ENCODE results near the gene TLR5.

Gene TLR5

GRCh38 chr1:223150443-223150842, 7.4 kb upstream of the TLR5 start:
- DNase-seq (ENCODE audit: low spot score) (no peak), ATAC-seq (ENCODE audit: low read depth) (no peak)

GRCh38 chr1:223147873-223148272, 4.8 kb upstream of the TLR5 start:
- H3K36me3 ChIP-seq (ENCODE audit: low read depth) = no peaks in the 10 kb centered on the region
- H3K4me3 ChIP-seq (ENCODE audit: severe bottlenecking) = no peak overlapping the region
- DNase-seq (ENCODE audit: low spot score) (no peak), ATAC-seq (ENCODE audit: low read depth) (no peak)
- no peaks in the 10 kb centered on the region for H3K27me3 ChIP-seq (ENCODE audit: insufficient read depth, poor library complexity, severe bottlenecking)
- H3K9me3 ChIP-seq (ENCODE audit: severe bottlenecking) = no peaks in the 10 kb centered on the region
- TF ChIP-seq CTCF (IDR thresholded peaks at IDR 0.05; ENCODE audit: poor library complexity, severe bottlenecking) = no peak
- no peaks in the 10 kb centered on the region for H3K4me1 ChIP-seq (ENCODE audit: insufficient read depth, poor library complexity, severe bottlenecking)
- no peak overlapping the region for H3K27ac ChIP-seq (ENCODE audit: poor library complexity, severe bottlenecking)

More at GRCh38 chr1:223150443-223150842, 7.4 kb upstream of the TLR5 start:
- Histone ChIP-seq H3K27ac (ENCODE audit: poor library complexity, severe bottlenecking) (no peak overlapping the region), H3K9me3 (ENCODE audit: severe bottlenecking) (no peaks in the 10 kb centered on the region), H3K27me3 (ENCODE audit: insufficient read depth, poor library complexity, severe bottlenecking) (no peaks in the 10 kb centered on the region), H3K4me1 (ENCODE audit: insufficient read depth, poor library complexity, severe bottlenecking) (no peaks in the 10 kb centered on the region), H3K36me3 (ENCODE audit: low read depth) (no peaks in the 10 kb centered on the region), H3K4me3 (ENCODE audit: severe bottlenecking) (no peak overlapping the region)
- no peak for TF ChIP-seq CTCF (IDR thresholded peaks at IDR 0.05; ENCODE audit: poor library complexity, severe bottlenecking)

- TF ChIP-seq CTCF (IDR thresholded peaks at IDR 0.05; ENCODE audit: poor library complexity, severe bottlenecking) = no peak
- ATAC-seq (ENCODE audit: low read depth) (no peak), DNase-seq (ENCODE audit: low spot score) (no peak)
- Histone ChIP-seq H3K27me3 (ENCODE audit: insufficient read depth, poor library complexity, severe bottlenecking) (no peaks in the 10 kb centered on the region), H3K9me3 (ENCODE audit: severe bottlenecking) (no peaks in the 10 kb centered on the region), H3K4me3 (ENCODE audit: severe bottlenecking) (no peak overlapping the region), H3K4me1 (ENCODE audit: insufficient read depth, poor library complexity, severe bottlenecking) (no peaks in the 10 kb centered on the region), H3K27ac (ENCODE audit: poor library complexity, severe bottlenecking) (no peak overlapping the region), H3K36me3 (ENCODE audit: low read depth) (no peaks in the 10 kb centered on the region)
Observed at GRCh38 chr1:223147409-223147808, 4.4 kb upstream of the TLR5 start.

GRCh38 chr1:223146745-223147144, 3.7 kb upstream of the TLR5 start:
- no peaks in the 10 kb centered on the region for H3K4me1 ChIP-seq (ENCODE audit: insufficient read depth, poor library complexity, severe bottlenecking)
- no peaks in the 10 kb centered on the region for H3K9me3 ChIP-seq (ENCODE audit: severe bottlenecking)
- no peak overlapping the region for H3K27ac ChIP-seq (ENCODE audit: poor library complexity, severe bottlenecking)
- no peak overlapping the region for H3K4me3 ChIP-seq (ENCODE audit: severe bottlenecking)
- DNase-seq (ENCODE audit: low spot score) = no peak
- no peaks in the 10 kb centered on the region for H3K36me3 ChIP-seq (ENCODE audit: low read depth)
- ATAC-seq (ENCODE audit: low read depth) = no peak
- no peaks in the 10 kb centered on the region for H3K27me3 ChIP-seq (ENCODE audit: insufficient read depth, poor library complexity, severe bottlenecking)
- TF ChIP-seq CTCF (IDR thresholded peaks at IDR 0.05; ENCODE audit: poor library complexity, severe bottlenecking) = no peak

- Histone ChIP-seq H3K27me3 (ENCODE audit: insufficient read depth, poor library complexity, severe bottlenecking) (no peaks in the 10 kb centered on the region), H3K4me1 (ENCODE audit: insufficient read depth, poor library complexity, severe bottlenecking) (no peaks in the 10 kb centered on the region), H3K36me3 (ENCODE audit: low read depth) (no peaks in the 10 kb centered on the region), H3K4me3 (ENCODE audit: severe bottlenecking) (no peak overlapping the region), H3K9me3 (ENCODE audit: severe bottlenecking) (no peaks in the 10 kb centered on the region), H3K27ac (ENCODE audit: poor library complexity, severe bottlenecking) (no peak overlapping the region)
- DNase-seq (ENCODE audit: low spot score) (no peak), ATAC-seq (ENCODE audit: low read depth) (no peak)
- no peak for TF ChIP-seq CTCF (IDR thresholded peaks at IDR 0.05; ENCODE audit: poor library complexity, severe bottlenecking)
Observed at GRCh38 chr1:223144914-223145313, 1.9 kb upstream of the TLR5 start.
